ENCODE data around the gene CPNE5. TPM values are rescaled to one million over a fixed set of nuclear protein-coding genes. Genes with fewer than 3 reads are reported as not detected.
A peak's percentile ranks its signal among the peaks of the same experiment; 100 is the strongest.

CPNE5 gene
- total and polyA plus RNA-seq, 10 donors, result 9.5 to 33.4 (median 19.3) TPM

- 3 to 4% (median 3%) methylated on average over 43 to 48 of the region's 48 CpGs for WGBS, 5 donors
- peak; percentile 99 for DNase-seq
- Histone ChIP-seq H3K4me1 (peaks cover 9 to 51% (median 29%) of the 10 kb centered on the region in 6 donors), H3K27me3 (replicated peaks in 1 of 7) (no peaks in the 10 kb centered on the region), H3K27ac (peak within 1 kb of the TSS; percentile 85 to 90 (median 88)), H3K36me3 (no peaks in the 10 kb centered on the region), H3K9me3 (no peaks in the 10 kb centered on the region), H3K4me3 (peak within 1 kb of the TSS; percentile 70 to 88 (median 78))
- TF ChIP-seq POLR2A (IDR thresholded peaks at IDR 0.05) (peak; percentile 29 to 53 (median 32)), CTCF (IDR thresholded peaks at IDR 0.05 in 8 of 11, conservative IDR thresholded peaks at IDR 0.05 in 3 of 11) (peak; percentile 88 to 98 (median 92)), POLR2AphosphoS5 (IDR thresholded peaks at IDR 0.05) (peak; percentile 95 to 98 (median 97))
- intact Hi-C loops (cut with DNase I; ENCODE audit: low total_unique reads), result loop anchor here (10.0 kb wide), 2 partner anchors 129 to 329 kb away; no protein-coding TSS in a partner anchor
Observed at GRCh38 chr6:36885461-36886401, 46.5 kb upstream of the CPNE5 start, which contains the start of gene C6orf89. Gene C6orf89 (plus strand): TSS chr6:36885952. CDS start chr6:36899445, 13,493 bp downstream.

GRCh38 chr6:36884610-36885009 lies 45.4 kb upstream of the CPNE5 start:
- peak overlapping the region in 2 of 8 donors; percentile 88 to 90 for H3K27ac ChIP-seq
- TF ChIP-seq POLR2AphosphoS5 (IDR thresholded peaks at IDR 0.05), result no peak
- TF ChIP-seq POLR2A (IDR thresholded peaks at IDR 0.05), result no peak
- TF ChIP-seq CTCF (IDR thresholded peaks at IDR 0.05 in 8 of 11, conservative IDR thresholded peaks at IDR 0.05 in 3 of 11), result no peak
- intact Hi-C loops (cut with DNase I; ENCODE audit: low total_unique reads), result loop anchor here (10.0 kb wide), 2 partner anchors 130 to 330 kb away; no protein-coding TSS in a partner anchor
- no peak overlapping the region for H3K4me3 ChIP-seq
- H3K4me1 ChIP-seq, result peaks cover 9 to 44% (median 29%) of the 10 kb centered on the region in 6 donors
- WGBS, 5 donors, result 96 to 99% (median 98%) methylated on average over 3 of the region's 3 CpGs
- no peak for DNase-seq
- H3K36me3 ChIP-seq, result no peaks in the 10 kb centered on the region
- no peaks in the 10 kb centered on the region for H3K9me3 ChIP-seq
- no peaks in the 10 kb centered on the region for H3K27me3 ChIP-seq (replicated peaks in 1 of 7)

GRCh38 chr6:36875250-36875633 lies 36.0 kb upstream of the CPNE5 start:
- no peak for DNase-seq
- Histone ChIP-seq H3K4me1 (peaks cover 15 to 43% (median 24%) of the 10 kb centered on the region in 6 donors), H3K9me3 (no peaks in the 10 kb centered on the region), H3K27ac (peak overlapping the region; percentile 83 to 97 (median 92)), H3K4me3 (peak overlapping the region; percentile 89 to 100 (median 96)), H3K36me3 (peaks cover 0 to 16% (median 6%) of the 10 kb centered on the region in 6 donors), H3K27me3 (replicated peaks in 1 of 7) (no peaks in the 10 kb centered on the region)
- TF ChIP-seq POLR2A (IDR thresholded peaks at IDR 0.05), result peak in 1 of 3 donors; percentile 33
- TF ChIP-seq CTCF (IDR thresholded peaks at IDR 0.05 in 8 of 11, conservative IDR thresholded peaks at IDR 0.05 in 3 of 11), result no peak
- TF ChIP-seq POLR2AphosphoS5 (IDR thresholded peaks at IDR 0.05), result no peak
- intact Hi-C loops (cut with DNase I; ENCODE audit: low total_unique reads), result no loop called here
- WGBS, 5 donors, result 44 to 50% (median 46%) methylated on average over 6 of the region's 6 CpGs

Data from spleen (tissue), 11 donors.